Choroid plexus epithelial cell (primary cell): ENCODE data around the gene MCUB.

Experiments
- DNase-seq: peaks from one replicate; pipeline ENCODE4 v3.0.0-alpha.2; 2010; ENCODE audit warnings: low read depth
- H3K4me3 ChIP-seq: 2 replicates; pipeline ENCODE4 v1.5.1; 2011; ENCODE audit warnings: low read depth, mild to moderate bottlenecking, control low read depth, low read length, moderate library complexity
- CTCF ChIP-seq: conservative IDR thresholded peaks from 2 replicates; pipeline ENCODE4 v1.5.1; 2011; ENCODE audit warnings: low read depth, mild to moderate bottlenecking, control low read depth, inconsistent platforms, low read length, moderate library complexity

MCUB gene

GRCh38 chr4:109599046-109599652 is 39.1 kb downstream of the MCUB start:
- DNase-seq = no peak
- TF ChIP-seq CTCF = no peak

GRCh38 chr4:109600431-109600830 is 40.4 kb downstream of the MCUB start:
- DNase-seq = no peak
- no peak overlapping the region for H3K4me3 ChIP-seq
- no peak for TF ChIP-seq CTCF

More at GRCh38 chr4:109599046-109599652, 39.1 kb downstream of the MCUB start:
- no peak overlapping the region for H3K4me3 ChIP-seq

GRCh38 chr4:109601336-109601735 is 41.3 kb downstream of the MCUB start:
- no peak for TF ChIP-seq CTCF
- no peak overlapping the region for H3K4me3 ChIP-seq
- no peak for DNase-seq

GRCh38 chr4:109607976-109608375 is 47.9 kb downstream of the MCUB start:
- no peak for DNase-seq
- no peak overlapping the region for H3K4me3 ChIP-seq
- no peak for TF ChIP-seq CTCF

- H3K4me3 ChIP-seq = no peak overlapping the region
- no peak for TF ChIP-seq CTCF
- DNase-seq = peak; percentile 23
Measured at GRCh38 chr4:109608879-109609278, 48.8 kb downstream of the MCUB start.

- no peak overlapping the region for H3K4me3 ChIP-seq
- no peak for TF ChIP-seq CTCF
- DNase-seq = no peak
Measured at GRCh38 chr4:109609431-109609830, 49.4 kb downstream of the MCUB start.

- H3K4me3 ChIP-seq = no peak overlapping the region
- no peak for DNase-seq
- TF ChIP-seq CTCF = no peak
Measured at GRCh38 chr4:109610489-109610888, 50.4 kb downstream of the MCUB start.
